Measurements from ENCODE around the gene EIF2B5.
"Not testable (repeated sequence)": the region's sequence is repeated elsewhere in the genome, so short reads cannot be mapped to it uniquely, and the experiment has no call there.

EIF2B5 gene

DNA sequence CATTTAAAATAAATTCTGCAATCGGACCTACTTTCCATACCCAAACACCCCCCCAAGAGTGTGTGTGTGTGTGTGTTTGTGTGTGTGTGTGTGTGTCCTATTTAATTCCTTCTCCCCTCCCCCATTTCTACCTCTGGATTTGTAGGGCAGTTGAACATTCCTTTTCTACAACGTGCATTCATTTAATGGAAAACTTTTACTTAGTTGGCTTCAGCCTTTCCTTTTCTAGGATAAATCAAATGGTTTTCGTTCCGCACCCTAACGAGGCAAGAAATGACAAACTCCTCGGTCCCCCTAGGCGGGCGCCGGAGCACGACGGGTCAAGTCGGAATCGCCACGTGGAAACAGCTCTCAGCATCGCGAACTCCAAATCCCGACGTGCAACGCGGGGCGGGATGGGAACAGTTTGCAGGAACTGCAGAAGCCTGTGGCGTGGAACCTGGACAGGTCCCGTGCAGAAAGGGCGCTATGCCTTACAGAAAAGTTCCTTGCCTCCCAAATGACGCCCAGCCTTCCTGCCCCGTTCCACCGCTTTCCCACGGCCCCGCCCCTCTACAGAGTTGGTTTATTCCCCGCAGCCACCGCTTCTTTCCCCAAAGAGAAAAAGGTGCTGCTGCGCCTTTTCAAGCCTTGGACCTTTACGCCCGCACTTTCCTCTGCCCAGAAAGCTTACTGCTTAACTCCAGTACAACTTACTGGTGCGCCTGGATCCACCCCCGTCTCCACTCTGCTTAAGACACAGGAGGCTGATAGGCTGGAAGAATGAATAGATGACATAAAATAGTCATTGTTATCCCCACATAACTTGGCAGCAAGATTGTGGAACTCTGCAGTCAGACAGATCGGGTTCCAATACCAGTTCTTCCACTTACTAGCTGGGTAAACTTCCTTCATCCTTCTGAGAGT is 1.1 kb upstream of the EIF2B5 start:
- DNase-seq (ENCODE audit: insufficient read length, low spot score) (peak; percentile 74), FAIRE-seq (peak; percentile 78)
- TF ChIP-seq POLR2A (IDR thresholded peaks at IDR 0.05; ENCODE audit: low read depth, low read length): peak; percentile 42; the same call in 1 of the 2 replicates

GRCh38 chr3:184134746-184135148 is 411 bp upstream of the EIF2B5 start:
- FAIRE-seq (peak; percentile 15), DNase-seq (ENCODE audit: insufficient read length, low spot score) (no peak)
- no peak for TF ChIP-seq POLR2A (IDR thresholded peaks at IDR 0.05; ENCODE audit: low read depth, low read length)

GRCh38 chr3:184135911-184136260 is 728 bp downstream of the EIF2B5 start:
- DNase-seq (ENCODE audit: insufficient read length, low spot score): no peak
- FAIRE-seq: no peak
- TF ChIP-seq POLR2A (IDR thresholded peaks at IDR 0.05; ENCODE audit: low read depth, low read length): no peak

GRCh38 chr3:184140436-184140835 is 5.3 kb downstream of the EIF2B5 start:
- no peak for DNase-seq (ENCODE audit: insufficient read length, low spot score)
- TF ChIP-seq POLR2A (IDR thresholded peaks at IDR 0.05; ENCODE audit: low read depth, low read length): no peak
- no peak for FAIRE-seq

DNA sequence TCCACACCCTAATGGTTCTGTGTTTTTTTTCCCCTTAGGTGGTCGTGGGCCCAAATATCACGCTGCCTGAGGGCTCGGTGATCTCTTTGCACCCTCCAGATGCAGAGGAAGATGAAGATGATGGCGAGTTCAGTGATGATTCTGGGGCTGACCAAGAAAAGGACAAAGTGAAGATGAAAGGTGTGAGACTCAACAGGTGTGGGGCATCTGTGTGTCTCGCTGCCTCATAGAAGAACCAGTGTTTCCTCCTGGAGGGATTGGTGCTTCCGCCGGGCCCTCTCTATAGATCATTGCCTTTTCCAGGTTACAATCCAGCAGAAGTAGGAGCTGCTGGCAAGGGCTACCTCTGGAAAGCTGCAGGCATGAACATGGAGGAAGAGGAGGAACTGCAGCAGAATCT is 7.0 kb downstream of the EIF2B5 start:
- FAIRE-seq (no peak), DNase-seq (ENCODE audit: insufficient read length, low spot score) (no peak)
- TF ChIP-seq POLR2A (IDR thresholded peaks at IDR 0.05; ENCODE audit: low read depth, low read length): no peak

GRCh38 chr3:184143327-184143726 is 8.2 kb downstream of the EIF2B5 start:
- FAIRE-seq (no peak), DNase-seq (ENCODE audit: insufficient read length, low spot score) (no peak)
- TF ChIP-seq POLR2A (IDR thresholded peaks at IDR 0.05; ENCODE audit: low read depth, low read length): no peak

DNA sequence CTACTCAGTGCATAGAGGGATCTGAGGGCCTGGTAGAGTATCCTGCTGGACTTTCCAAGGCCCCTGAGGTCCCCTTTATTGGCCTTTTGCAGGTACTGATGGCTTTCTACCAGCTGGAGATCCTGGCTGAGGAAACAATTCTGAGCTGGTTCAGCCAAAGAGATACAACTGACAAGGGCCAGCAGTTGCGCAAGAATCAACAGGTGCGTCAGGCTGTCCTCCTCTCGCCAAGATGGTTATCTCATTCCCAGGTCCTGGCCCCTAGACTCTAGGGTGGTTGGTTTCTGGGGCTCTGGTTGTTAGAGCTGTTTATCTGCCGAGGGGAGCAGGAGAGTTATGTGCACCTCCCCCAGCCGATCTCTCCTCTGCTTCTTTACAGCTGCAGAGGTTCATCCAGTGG is 9.3 kb downstream of the EIF2B5 start:
- TF ChIP-seq POLR2A (IDR thresholded peaks at IDR 0.05; ENCODE audit: low read depth, low read length): no peak
- DNase-seq (ENCODE audit: insufficient read length, low spot score) (no peak), FAIRE-seq (no peak)

- FAIRE-seq (peak; percentile 85), DNase-seq (ENCODE audit: insufficient read length, low spot score) (peak; percentile 74)
- no peak for TF ChIP-seq POLR2A (IDR thresholded peaks at IDR 0.05; ENCODE audit: low read depth, low read length)
These were observed 10.0 kb downstream of the EIF2B5 start for GRCh38 chr3:184145111-184145524.

DNA sequence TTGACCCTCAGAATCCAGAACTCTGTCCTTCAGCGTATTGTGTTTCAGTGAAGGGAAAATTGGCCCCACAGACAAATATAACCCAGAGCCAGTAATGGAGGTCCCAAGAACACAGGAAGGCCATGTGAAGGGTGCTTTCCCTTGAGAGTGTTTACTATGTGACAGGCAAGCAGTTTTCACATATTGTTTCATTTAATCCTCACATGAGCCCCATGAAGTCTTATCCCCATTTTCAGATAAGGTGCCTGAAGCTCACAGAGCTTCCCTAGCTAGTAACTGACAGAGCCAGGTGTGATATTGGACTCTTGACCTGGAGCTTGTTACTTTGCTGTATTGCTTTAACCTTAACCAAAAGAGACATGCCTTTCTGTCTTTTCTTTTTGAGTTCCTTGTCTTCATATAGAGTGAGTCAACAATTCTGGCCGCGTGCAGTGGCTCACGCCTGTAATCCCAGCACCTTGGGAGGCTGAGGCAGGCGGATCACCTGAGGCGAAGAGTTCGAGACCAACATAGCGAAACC is 10.7 kb downstream of the EIF2B5 start:
- no peak for TF ChIP-seq POLR2A (IDR thresholded peaks at IDR 0.05; ENCODE audit: low read depth, low read length)
- FAIRE-seq: no peak
- DNase-seq (ENCODE audit: insufficient read length, low spot score): no peak

GRCh38 chr3:184148076-184148475 is 12.9 kb downstream of the EIF2B5 start:
- no peak for TF ChIP-seq POLR2A (IDR thresholded peaks at IDR 0.05; ENCODE audit: low read depth, low read length)
- DNase-seq (ENCODE audit: insufficient read length, low spot score) (no peak), FAIRE-seq (no peak)

GRCh38 chr3:184149123-184149522 is 14.0 kb downstream of the EIF2B5 start:
- DNase-seq (ENCODE audit: insufficient read length, low spot score): no peak
- FAIRE-seq: no peak
- TF ChIP-seq POLR2A (IDR thresholded peaks at IDR 0.05; ENCODE audit: low read depth, low read length): no peak

- FAIRE-seq; DNase-seq (ENCODE audit: insufficient read length, low spot score): not testable (repeated sequence)
These were observed 14.6 kb downstream of the EIF2B5 start for GRCh38 chr3:184149770-184150169.

GRCh38 chr3:184154885-184155643 is 19.9 kb downstream of the EIF2B5 start, which contains the start of gene DVL3:
TSS of gene DVL3 (plus strand) at chr3:184155377. CDS start at chr3:184155636, 259 bp downstream.
- FAIRE-seq: no peak
- peak; percentile 62 for TF ChIP-seq POLR2A (IDR thresholded peaks at IDR 0.05; ENCODE audit: low read depth, low read length)
- DNase-seq (ENCODE audit: insufficient read length, low spot score): peak; percentile 79

All from H54 (cell line).